HepG2 (cell line): ENCODE results near the gene WNT3. TPM values are rescaled to one million over a fixed set of nuclear protein-coding genes. Genes with fewer than 3 reads are reported as not detected.

Experiments
- AHDC1 ChIP-seq: sonication (generic); formaldehyde crosslinking; IDR thresholded peaks from 2 replicates; pipeline ENCODE4 v1.5.1; 2020; ENCODE audit warnings: mild to moderate bottlenecking, missing genetic modification reagents, borderline replicate concordance
- FOXC1 ChIP-seq: sonication (generic); formaldehyde crosslinking; IDR thresholded peaks from 2 replicates; pipeline ENCODE4 v1.8.0; 2022; ENCODE audit warnings: mild to moderate bottlenecking, missing genetic modification reagents, borderline replicate concordance
- GLI4 ChIP-seq: sonication (generic); formaldehyde crosslinking; IDR thresholded peaks from 2 replicates; pipeline ENCODE4 v1.5.1; 2020; ENCODE audit warnings: missing genetic modification reagents, mild to moderate bottlenecking, moderate library complexity, borderline replicate concordance
- LRRFIP1 ChIP-seq: sonication (generic); formaldehyde crosslinking; conservative IDR thresholded peaks from 2 replicates; pipeline ENCODE4 v1.4.0; 2020; ENCODE audit warnings: missing genetic modification reagents
- NR1H2 ChIP-seq: sonication (generic); formaldehyde crosslinking; IDR thresholded peaks from 2 replicates; pipeline ENCODE4 v1.8.1; 2022; ENCODE audit warnings: low read depth, missing genetic modification reagents, borderline replicate concordance
- PCBP2 ChIP-seq: fragments of 200-400 bp; formaldehyde crosslinking; optimal IDR thresholded peaks from 2 replicates; pipeline ENCODE3; 2018; ENCODE audit warnings: low read length, low read depth; ENCODE audit not compliant: poor library complexity, severe bottlenecking
- PPARG ChIP-seq: conservative IDR thresholded peaks from 2 replicates; pipeline ENCODE4 v1.6.1; 2016; ENCODE audit warnings: missing biosample characterization, missing genetic modification reagents
- SATB2 ChIP-seq: sonication (generic); formaldehyde crosslinking; IDR thresholded peaks from 2 replicates; pipeline ENCODE4 v1.5.0; 2020; ENCODE audit warnings: missing genetic modification reagents
- U2AF1 ChIP-seq: fragments of 200-400 bp; formaldehyde crosslinking; optimal IDR thresholded peaks from 2 replicates; pipeline ENCODE3; 2017; ENCODE audit warnings: mild to moderate bottlenecking, low read depth, low read length
- ZNF136 ChIP-seq: sonication (generic); formaldehyde crosslinking; IDR thresholded peaks from 2 replicates; pipeline ENCODE4 v1.8.1; 2022; ENCODE audit warnings: low read depth, mild to moderate bottlenecking, moderate library complexity, missing genetic modification reagents
- ZNF138 ChIP-seq: sonication (generic); formaldehyde crosslinking; IDR thresholded peaks from 2 replicates; pipeline ENCODE4 v1.5.0; 2020; ENCODE audit warnings: mild to moderate bottlenecking, low read depth, missing genetic modification reagents
- ZNF24 ChIP-seq: fragments of 450-650 bp; IDR thresholded peaks from 2 replicates; pipeline ENCODE4 v1.6.1; 2017; ENCODE audit warnings: antibody characterized with exemption, mild to moderate bottlenecking
- ZNF264 ChIP-seq: sonication (generic); formaldehyde crosslinking; IDR thresholded peaks from 2 replicates; pipeline ENCODE4 v1.4.0; 2020; ENCODE audit warnings: missing genetic modification reagents
- ZNF501 ChIP-seq: sonication (generic); formaldehyde crosslinking; IDR thresholded peaks from 2 replicates; pipeline ENCODE4 v1.5.1; 2020; ENCODE audit warnings: mild to moderate bottlenecking, moderate library complexity, missing genetic modification reagents
- ZNF619 ChIP-seq: sonication (generic); formaldehyde crosslinking; IDR thresholded peaks from 2 replicates; pipeline ENCODE4 v1.4.0; 2020; ENCODE audit warnings: mild to moderate bottlenecking, missing genetic modification reagents
- ZNF776 ChIP-seq: sonication (generic); formaldehyde crosslinking; IDR thresholded peaks from 2 replicates; pipeline ENCODE4 v1.4.0; 2020; ENCODE audit warnings: mild to moderate bottlenecking, missing genetic modification reagents
- polyA plus RNA-seq, 8 experiments: library from polyadenylated mRNA; depleted of rRNA in 3 of 8; stranded (reverse) in 7 of 8; unstranded in 1 of 8; fragments of >200 nt; fragmentation: Illumina TruSeq in 4 of 8; extraction: Trizol in 4 of 8; gene quantifications; 2 replicates each; pipeline versions ENCODE4 v1.2.1 to v1.2.3, GENCODE V29; 2011 to 2016; ENCODE audit warnings: low read depth in 4 of 8, missing spikeins in 1 of 8, mixed read lengths in 1 of 8; ENCODE audit not compliant: insufficient read depth in 1 of 8
- total RNA-seq, 5 experiments: library from RNA; depleted of rRNA; stranded (reverse); fragments of >200 nt; fragmentation: Illumina TruSeq; extraction: Trizol; gene quantifications; 2 replicates each; pipeline ENCODE4 v1.2.3, GENCODE V29; 2016; ENCODE audit warnings: low read depth in 1 of 5

Gene WNT3
- total and polyA plus RNA-seq, 2 of the 13 experiments (the other 11 are each of a cell fraction or from before 2014, with no cell fraction given): 8.5 to 10.3 TPM

- TF ChIP-seq AHDC1 (CRISPR knock-in tag) (no peak), ZNF24 (no peak), GLI4 (CRISPR knock-in tag) (no peak), FOXC1 (CRISPR knock-in tag) (no peak; the same call in 1 of the 2 replicates), ZNF619 (peak; percentile 72; the same call in 1 of the 2 replicates), U2AF1 (no peak), PPARG (CRISPR knock-in tag) (no peak), ZNF776 (no peak), PCBP2 (no peak), ZNF138 (CRISPR knock-in tag) (no peak), ZNF501 (CRISPR knock-in tag) (peak; percentile 56; the same call in 1 of the 2 replicates), ZNF264 (no peak), LRRFIP1 (CRISPR knock-in tag) (no peak), ZNF136 (CRISPR knock-in tag) (no peak), SATB2 (CRISPR knock-in tag) (no peak), NR1H2 (CRISPR knock-in tag) (no peak)
These were observed 23.3 kb upstream of the WNT3 start (continued) for GRCh38 chr17:46841561-46842379.
